ENCODE measurements around the gene COL9A2.

GRCh38 chr1:40341491-40342380 lies 24.6 kb upstream of the COL9A2 start:
- TF ChIP-seq POLR2A (IDR thresholded peaks at IDR 0.05; ENCODE audit: low read length): no peak
- TF ChIP-seq GATA1 (IDR thresholded peaks at IDR 0.05; ENCODE audit: low read depth, low read length): no peak

Measured in erythroblast (primary cell).